BE2C (cell line): ENCODE results near the gene NPFFR2.

Source experiments
- DNase-seq: peaks from one replicate; pipeline ENCODE4 v3.0.0-alpha.2; 2020
- H3K27me3 ChIP-seq: fragments of 250-450 bp; sonication (Bioruptor Pico); 2 replicates; pipeline ENCODE4 v1.5.1; 2020; ENCODE audit warnings: mild to moderate bottlenecking
- H3K36me3 ChIP-seq: fragments of 250-450 bp; sonication (Bioruptor Pico); 2 replicates; pipeline ENCODE4 v1.5.1; 2020; ENCODE audit warnings: mild to moderate bottlenecking
- H3K4me1 ChIP-seq: fragments of 250-450 bp; sonication (Bioruptor Pico); 2 replicates; pipeline ENCODE4 v1.5.1; 2020
- H3K4me3 ChIP-seq: 2 replicates; pipeline ENCODE4 v1.5.1; 2011; ENCODE audit warnings: low read depth, low read length
- H3K9me3 ChIP-seq: fragments of 250-450 bp; sonication (Bioruptor Pico); 2 replicates; pipeline ENCODE4 v1.5.1; 2020
- CTCF ChIP-seq: IDR thresholded peaks from 2 replicates; pipeline ENCODE4 v1.5.1; 2012; ENCODE audit warnings: mild to moderate bottlenecking, low read depth, low read length

NPFFR2 gene

GRCh38 chr4:72169861-72170260 is 138.1 kb downstream of the NPFFR2 start:
- no peaks in the 10 kb centered on the region for H3K9me3 ChIP-seq
- no peak overlapping the region for H3K4me3 ChIP-seq
- no peaks in the 10 kb centered on the region for H3K27me3 ChIP-seq
- DNase-seq, result no peak
- no peak for TF ChIP-seq CTCF
- no peaks in the 10 kb centered on the region for H3K4me1 ChIP-seq
- no peaks in the 10 kb centered on the region for H3K36me3 ChIP-seq

- H3K27me3 ChIP-seq, result no peaks in the 10 kb centered on the region
- H3K4me1 ChIP-seq, result no peaks in the 10 kb centered on the region
- DNase-seq, result no peak
- no peaks in the 10 kb centered on the region for H3K36me3 ChIP-seq
- H3K9me3 ChIP-seq, result no peaks in the 10 kb centered on the region
- no peak for TF ChIP-seq CTCF
- H3K4me3 ChIP-seq, result no peak overlapping the region
Measured at GRCh38 chr4:72171761-72172160, 140.0 kb downstream of the NPFFR2 start.

- TF ChIP-seq CTCF, result no peak
- no peaks in the 10 kb centered on the region for H3K4me1 ChIP-seq
- no peaks in the 10 kb centered on the region for H3K9me3 ChIP-seq
- DNase-seq, result no peak
- no peaks in the 10 kb centered on the region for H3K36me3 ChIP-seq
- H3K4me3 ChIP-seq, result no peak overlapping the region
- H3K27me3 ChIP-seq, result no peaks in the 10 kb centered on the region
Measured at GRCh38 chr4:72179342-72179741, 147.5 kb downstream of the NPFFR2 start.

- TF ChIP-seq CTCF, result no peak
- no peaks in the 10 kb centered on the region for H3K9me3 ChIP-seq
- no peaks in the 10 kb centered on the region for H3K4me1 ChIP-seq
- H3K36me3 ChIP-seq, result no peaks in the 10 kb centered on the region
- DNase-seq, result no peak
- no peak overlapping the region for H3K4me3 ChIP-seq
- no peaks in the 10 kb centered on the region; the same call in none of the 2 replicates for H3K27me3 ChIP-seq
Measured at GRCh38 chr4:72186714-72187113, 154.9 kb downstream of the NPFFR2 start.

DNA sequence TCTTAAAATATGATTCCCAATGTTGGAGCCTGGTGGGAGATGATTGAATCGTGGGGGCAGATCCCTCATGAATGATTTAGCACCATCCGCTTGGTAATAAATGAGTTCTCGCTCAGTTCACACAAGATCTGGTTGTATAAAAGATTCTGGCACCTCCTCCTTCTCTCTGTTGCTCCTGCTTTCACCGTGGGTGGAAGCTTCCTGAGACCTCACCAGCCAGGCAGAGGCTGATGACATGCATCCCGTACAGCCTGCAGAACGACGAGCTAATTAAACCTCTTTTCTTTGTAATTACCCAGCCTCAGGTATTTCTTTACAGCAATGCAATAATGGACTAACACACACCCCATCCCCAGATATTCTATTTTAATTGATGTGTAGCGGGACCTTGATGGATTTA is 162.2 kb downstream of the NPFFR2 start:
- Histone ChIP-seq H3K9me3 (no peaks in the 10 kb centered on the region), H3K4me1 (no peaks in the 10 kb centered on the region), H3K36me3 (no peaks in the 10 kb centered on the region), H3K4me3 (no peak overlapping the region), H3K27me3 (no peaks in the 10 kb centered on the region; the same call in none of the 2 replicates)
- no peak for DNase-seq
- TF ChIP-seq CTCF, result no peak

- no peak overlapping the region for H3K4me3 ChIP-seq
- H3K36me3 ChIP-seq, result no peaks in the 10 kb centered on the region
- H3K4me1 ChIP-seq, result no peaks in the 10 kb centered on the region
- no peak for DNase-seq
- no peak for TF ChIP-seq CTCF
- H3K27me3 ChIP-seq, result no peaks in the 10 kb centered on the region; the same call in none of the 2 replicates
- no peaks in the 10 kb centered on the region for H3K9me3 ChIP-seq
Measured at GRCh38 chr4:72194453-72194852, 162.7 kb downstream of the NPFFR2 start.
